GM11168 (cell line): ENCODE measurements around the gene TFEB.

Source experiments
- in situ Hi-C: fragments of 300-500 bp; cut with MboI; formaldehyde crosslinking; loops from one replicate; pipeline ENCODE4 v1.12.0; 2022; ENCODE audit warnings: low sequenced_read_pairs; ENCODE audit not compliant: unreplicated experiment

TFEB gene

DNA sequence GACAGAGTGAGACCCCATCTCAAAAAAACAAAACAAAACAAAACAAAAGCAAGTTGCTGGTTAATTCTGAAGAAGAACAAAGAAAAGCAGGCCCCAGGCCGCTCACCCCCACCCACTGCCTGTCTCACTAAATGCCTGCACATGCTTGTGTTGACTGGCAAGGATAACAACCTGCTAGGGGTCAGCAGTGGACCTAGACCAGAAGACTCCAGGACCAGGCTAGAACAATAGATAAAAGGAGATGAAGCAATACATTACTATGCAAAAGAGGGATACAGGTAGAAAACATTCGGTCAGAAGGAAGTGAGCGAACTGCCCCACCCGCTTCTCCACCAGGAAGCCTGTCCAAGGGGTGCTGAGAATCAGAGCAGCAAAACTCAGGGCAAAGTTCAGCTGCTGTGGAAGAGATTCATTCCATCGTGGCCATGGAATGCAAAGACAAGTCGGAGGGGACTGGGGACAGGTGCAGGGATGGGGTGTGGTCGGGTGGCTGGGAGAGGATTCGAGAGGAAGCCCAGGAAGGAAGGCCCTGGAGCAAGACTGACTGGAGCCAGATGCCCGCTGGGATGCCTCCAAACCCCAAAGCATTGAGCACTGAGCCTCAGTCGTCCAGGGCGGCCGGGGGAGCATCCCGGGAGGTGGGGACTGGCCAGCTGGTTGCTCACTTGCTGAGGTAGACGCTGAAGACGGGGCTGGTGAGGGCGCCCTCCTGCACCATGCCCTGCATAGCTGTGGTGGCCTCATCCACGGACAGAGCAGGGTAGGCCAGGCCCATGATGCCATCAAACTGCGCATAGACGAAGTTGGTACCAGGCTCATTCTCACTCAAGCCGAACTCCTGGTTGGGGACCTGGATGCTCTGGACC, 6.5 kb upstream of the TFEB start:
- in situ Hi-C loops: no loop called here

DNA sequence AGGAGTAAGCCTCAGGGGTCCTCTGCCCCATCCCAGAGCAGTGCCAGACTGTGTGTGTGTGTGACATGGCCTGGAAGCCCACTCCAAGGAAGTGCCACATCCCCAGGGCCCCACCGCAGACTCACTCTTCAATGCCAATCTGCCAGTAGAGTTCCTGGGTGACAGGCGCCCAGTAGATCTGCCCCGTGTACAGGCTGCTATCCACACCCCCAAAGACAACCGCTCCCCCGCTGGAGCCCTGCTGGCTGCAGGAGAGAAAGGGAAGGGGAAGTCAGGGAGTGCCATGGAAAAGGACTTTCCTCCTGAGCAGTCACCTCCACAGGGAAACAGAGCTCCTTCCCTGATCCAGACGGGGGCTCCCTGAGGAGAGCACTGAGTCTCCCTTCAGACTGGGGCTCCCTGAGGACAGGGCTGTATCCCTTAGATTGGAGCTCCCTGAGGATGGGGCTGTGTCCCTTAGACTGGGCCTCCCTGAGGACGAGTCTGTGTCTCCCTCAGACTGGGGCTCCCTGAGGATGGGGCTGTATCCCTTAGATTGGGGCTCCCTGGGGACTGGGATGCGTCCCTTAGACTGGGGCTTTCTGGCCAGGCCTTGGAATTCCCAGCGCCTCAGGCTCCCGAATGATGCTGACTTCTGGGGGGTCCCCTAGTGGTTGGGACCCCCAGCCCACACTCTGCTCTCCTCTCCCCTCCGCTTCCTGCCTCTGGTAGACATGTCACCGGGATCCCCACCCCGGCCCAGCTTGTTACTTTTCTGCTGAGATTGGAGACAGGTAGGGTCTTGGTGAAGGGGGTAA, 5.2 kb upstream of the TFEB start:
- in situ Hi-C loops: no loop called here

DNA sequence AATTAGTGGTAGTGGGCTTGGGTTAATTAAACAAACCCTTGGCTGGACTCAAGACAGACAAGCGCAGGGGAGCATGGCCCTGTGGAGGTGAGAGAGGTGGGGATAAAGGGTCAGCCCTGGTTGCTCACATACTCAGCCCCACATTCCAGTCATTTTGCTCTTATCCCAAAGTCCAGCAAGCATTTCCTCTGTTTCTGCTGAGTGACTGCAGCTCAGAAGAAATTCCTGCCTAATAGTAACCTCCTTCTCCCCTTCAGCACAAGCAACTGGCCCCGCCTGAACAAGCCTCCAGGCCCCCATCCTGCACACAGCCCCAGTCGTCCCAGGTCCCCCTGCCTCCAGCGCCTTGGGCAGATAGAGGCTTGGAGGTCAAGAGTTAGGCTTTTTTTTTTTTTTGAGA, 3.6 kb upstream of the TFEB start:
- in situ Hi-C loops: no loop called here

DNA sequence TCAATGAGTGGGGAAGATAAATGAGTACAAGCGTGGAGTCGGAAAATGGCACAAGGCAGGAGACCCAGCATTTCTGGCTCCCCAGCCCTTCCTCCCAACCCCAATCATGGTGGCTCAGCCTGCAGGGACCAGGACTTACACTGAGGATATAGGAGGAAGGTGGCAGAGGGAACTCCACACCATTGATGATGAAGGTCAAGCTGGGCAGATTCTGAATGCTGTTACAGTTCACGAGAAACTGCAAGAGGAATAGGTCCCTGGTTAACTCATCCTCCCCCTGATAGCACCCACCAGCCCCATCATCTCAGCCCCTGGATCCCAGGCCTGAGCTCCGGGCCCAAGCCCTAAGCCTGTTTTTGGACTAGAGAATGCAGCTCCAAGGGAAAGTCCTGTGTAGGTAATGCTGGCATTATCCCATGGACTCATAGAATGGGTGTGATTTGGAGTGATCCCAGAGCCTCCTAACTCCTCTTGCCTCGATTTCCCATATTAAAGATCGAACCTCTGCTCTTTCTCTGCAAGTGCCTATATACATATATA, 2.3 kb upstream of the TFEB start:
- in situ Hi-C loops: no loop called here

DNA sequence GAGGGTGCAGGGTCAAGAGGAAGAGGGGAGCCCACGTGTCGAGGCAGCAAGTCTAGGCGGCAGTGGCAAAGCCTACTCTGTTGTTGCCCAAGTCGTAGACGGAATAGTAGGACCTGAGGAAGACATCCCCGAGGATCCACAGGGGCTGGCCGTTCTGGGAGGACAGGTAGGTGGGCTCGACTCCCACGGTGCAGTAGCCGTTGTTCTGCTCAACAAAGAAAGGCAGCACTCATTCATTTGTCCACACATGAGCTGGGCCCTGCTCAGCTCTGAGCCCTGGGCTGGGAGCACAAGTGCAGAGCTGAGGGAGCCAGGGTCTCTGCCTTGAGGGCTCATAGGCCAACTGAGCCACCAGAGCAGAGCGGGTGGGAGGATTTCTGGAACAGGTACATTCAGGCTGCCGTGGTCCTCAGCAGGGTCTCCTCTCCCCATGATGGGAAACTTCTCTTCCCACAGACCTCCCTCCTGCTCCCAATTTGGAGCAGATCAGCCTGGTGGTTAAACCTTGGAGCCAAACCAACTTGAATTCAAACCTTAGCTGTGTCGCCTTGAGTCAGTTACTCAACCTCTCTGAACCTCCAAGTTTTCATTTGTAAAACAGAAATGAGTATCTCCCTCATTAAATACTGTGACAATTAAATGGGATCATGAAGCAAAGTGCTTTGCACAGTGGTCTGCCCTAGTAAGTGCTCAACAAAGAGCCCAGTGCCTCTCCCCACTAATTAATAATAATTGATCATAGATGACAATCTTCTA, 1.6 kb upstream of the TFEB start:
- in situ Hi-C loops: no loop called here

DNA sequence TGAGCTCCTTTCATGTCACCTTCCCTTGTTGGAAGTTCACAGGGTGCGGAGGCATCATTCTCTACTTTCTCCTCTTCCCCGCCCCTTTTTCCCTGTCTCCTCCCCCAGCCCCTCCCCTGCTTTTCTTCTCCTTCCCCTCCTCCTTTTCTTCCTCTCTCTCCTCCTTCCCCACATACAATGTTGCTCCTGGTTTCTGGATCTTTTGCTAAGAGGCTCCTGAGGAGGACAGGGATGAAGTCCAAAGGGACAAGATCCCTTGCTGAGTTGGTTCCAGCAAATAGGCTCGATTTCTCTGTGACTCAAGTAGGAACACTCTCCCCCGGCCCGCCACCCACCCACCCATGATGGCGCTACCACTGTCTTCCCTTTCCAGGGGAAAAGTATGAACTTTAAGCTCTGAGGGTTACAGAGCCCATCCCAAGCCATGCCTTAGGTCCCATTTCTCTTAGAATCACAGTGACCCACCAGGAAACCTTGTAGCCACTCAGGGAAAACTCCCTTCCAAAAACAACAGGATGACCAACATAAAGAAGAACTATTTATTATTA, 852 bp upstream of the TFEB start:
- in situ Hi-C loops: no loop called here

DNA sequence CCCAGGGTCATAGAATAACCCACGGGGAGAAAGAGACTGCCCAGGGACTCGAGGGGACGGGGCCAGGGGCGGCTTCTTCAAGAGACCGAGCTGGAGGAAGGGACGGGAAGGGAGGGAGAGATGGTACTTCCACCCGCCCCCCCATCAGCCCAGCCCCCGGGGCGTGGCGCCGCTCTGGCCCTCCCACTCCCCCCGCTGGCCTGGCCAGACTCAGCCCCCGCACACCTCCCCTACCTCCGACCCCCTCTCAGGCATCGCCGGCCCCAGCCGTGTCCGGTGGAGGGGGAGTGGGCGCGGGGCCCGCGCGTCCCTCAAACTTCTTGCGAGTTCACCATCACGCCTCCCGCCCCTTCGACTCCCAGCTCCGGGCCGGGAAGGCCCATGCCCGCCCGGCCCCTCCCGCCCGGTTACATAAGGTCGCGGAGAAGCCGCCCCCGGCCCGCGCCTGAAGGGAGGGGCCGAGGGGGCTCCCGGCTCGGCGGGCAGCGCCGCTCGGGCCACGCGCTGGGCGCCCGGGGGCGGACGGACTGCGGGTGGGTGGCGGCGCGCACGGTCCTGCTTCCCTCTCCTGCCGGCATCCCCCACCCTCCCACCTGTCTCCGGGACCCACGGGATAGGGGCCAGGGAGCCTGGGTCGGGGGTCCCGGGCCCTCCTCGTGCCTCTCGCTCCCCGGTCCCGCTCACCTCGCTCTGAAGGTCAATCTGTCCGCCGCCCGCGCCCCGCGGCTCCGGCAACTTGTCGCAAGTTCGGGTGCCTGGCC, 562 bp downstream of the TFEB start:
- in situ Hi-C loops: no loop called here

DNA sequence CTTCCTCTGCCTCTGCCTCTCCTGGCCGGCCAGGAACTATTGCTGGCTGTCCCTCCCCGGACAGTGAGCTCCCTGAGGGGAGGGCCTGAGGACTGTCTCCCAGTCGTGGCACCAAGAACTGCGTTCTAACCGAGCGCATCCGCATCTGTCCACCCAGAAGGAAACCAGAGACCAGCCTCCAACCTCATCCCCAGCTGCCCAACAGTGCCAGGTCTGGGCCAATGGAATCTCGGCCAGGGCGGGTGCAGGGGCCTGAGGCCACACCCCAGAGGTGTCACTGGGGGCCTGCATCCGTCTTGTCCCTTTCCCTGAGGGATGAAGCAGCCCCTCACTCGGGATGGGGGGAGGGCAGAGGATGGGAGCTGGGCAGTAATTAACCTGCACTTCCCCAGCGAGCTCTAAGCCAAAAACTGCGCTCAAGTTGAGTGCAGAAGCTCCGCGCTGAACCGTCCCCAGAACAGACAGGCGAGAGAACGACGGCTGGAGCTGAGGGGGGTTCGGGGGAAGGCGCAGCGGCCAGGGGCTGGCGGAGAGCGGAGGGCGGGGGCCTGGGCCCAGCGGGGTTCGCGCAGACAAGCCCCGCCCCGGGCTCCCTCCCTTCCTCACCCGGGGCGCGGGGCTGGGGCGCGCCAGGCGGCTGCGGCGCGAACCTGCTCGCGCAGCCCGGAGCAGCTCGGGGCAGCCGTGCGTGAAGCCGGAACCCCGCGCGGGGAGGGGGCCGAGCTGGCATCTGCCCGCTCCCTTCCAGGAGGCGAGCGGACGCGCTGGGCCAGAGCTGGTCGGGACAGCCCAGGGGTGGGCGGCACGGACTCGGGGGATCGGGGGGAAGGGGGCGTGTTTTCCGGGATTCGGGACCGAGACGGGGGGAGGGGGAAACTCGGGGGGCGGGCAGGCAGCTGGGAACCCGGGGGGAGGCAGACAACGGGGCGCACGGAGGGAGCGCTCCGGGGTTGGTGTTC, 1.4 kb downstream of the TFEB start:
- in situ Hi-C loops: no loop called here

DNA sequence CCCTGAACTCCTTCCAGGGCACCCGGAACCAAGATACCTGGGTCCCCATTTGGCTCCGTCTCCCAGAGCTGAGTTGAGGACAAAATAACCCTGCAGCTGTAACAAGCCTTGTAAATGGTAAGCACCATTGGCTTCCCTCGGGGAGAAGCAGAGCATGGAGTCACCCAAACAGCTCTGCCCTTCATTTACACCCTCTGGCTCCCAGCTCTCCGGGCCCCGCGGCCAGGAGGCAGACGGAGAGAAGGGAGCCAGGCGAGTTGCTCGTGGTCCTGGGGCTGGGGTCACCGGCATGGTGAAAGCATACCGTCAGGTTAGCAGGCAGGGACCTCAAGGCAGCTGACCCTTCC, 2.1 kb downstream of the TFEB start:
- in situ Hi-C loops: no loop called here

DNA sequence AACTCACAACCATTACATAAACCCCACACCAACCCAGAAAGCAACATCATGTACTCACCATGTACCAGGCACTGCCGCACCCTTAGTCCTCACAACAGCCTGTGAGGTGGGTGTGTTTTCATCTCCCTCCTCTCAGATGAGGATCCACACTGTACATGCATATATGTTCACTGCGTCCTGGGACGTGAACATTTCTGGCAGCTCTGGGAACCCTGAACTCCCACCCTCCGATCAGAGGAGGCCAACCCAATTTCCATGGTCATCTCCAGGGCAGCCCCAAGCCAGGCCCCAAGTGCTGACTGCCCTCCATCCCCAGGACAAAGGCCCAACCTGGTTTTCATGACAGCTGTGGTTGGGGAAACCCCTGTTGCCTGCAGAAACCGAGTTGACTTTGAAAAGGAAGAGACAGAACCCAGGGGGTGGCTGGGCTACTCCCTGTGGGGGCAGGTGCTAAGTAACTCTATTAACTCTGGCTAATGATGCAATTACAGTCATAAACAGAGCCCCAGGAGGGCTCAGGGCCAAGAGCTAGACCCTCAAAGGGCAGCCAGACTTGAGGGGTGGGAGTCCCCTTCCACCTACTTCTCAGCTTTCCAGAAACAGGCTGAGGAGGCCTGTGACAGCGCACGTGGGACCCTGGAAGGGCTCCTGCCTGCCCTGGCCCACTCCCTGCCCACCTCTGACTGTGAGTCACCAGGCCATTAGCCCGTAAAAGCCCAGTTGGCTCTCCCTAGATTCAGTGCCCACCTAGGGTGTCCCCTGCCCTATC, 2.6 kb downstream of the TFEB start:
- in situ Hi-C loops: no loop called here

DNA sequence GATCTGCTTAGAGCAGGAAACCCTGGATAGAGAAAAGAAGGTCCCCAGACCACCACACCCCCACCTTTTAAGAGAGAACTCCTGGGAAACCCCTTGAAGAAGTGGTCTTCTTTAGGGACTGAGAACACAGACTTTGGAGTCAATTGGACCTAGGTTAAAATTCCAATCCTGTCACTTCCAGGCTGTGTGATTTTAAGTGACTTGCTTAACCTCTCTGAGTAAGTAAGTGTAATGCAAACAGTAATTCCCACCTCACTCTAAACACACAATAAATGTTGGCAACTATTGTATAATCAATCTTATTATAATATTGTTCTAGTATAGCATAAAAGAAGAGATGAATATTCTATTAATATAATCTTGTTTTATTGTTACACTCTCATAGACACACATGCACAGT, 3.3 kb downstream of the TFEB start:
- in situ Hi-C loops: no loop called here

DNA sequence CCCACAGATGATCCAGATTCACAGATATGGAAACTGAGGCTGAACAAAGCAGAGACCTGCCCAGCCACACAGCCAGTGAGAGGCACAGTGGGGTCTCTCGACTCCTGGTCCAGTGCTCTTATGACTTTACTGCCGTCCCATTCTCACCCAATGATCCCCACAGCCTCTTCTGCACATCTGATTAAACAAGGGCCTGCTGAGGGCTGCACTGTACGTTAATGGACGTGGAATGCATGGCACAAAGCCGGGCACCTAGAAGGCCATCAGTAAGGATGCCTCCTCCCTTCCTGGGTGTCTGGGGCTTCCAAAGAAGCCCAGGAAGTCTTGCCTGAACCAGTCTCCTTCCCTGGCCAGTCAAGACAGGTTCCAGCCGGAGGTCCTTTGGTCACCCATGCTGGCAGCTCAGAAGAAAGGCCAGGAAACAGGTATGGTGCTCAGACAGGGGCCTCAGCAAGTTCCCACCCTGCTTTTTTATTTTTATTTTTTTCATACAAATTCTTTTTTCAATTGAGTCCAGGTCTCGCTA, 3.8 kb downstream of the TFEB start:
- in situ Hi-C loops: no loop called here

DNA sequence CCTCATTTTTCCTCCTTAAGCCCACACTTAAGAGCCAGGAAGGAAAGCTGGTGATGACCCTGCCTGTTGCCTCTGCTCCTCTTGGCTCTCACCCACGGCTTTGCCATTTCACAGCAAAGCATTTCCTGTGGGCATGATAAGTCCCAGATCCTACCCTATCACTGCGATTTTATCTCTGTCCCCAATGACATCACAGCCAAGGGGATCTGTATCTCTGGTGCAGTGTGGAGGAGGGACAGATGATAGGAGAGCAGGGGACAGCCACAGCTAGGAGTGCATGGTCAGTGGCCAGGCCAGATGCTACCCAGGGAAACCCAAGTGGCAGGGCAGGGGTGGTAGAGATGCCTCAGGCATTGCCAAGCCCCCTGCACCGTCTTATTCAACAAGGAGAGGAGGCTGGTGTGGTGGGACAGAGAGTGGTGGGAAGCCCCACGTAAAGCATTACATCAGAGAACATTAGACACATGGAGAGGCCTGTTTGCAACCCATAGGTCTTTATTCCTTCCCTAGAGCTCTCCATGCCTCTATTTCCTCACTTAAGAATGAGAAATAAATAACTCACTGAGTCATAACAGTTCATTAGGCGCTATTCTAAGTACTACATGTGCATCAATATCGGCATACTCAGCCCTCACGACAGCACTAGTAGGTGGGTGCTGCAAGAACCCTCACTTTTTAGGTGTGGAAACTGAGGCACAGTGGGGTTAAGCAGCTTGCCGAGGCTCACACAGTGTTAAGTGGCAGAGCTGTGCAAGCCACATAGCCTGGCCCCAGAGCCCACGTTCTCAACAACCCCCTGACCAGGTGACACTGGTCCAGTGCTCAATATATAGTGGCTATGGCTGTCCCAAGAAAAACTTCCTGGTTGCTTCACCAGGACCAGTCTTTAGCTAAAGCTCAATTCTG, 4.6 kb downstream of the TFEB start:
- in situ Hi-C loops: no loop called here

DNA sequence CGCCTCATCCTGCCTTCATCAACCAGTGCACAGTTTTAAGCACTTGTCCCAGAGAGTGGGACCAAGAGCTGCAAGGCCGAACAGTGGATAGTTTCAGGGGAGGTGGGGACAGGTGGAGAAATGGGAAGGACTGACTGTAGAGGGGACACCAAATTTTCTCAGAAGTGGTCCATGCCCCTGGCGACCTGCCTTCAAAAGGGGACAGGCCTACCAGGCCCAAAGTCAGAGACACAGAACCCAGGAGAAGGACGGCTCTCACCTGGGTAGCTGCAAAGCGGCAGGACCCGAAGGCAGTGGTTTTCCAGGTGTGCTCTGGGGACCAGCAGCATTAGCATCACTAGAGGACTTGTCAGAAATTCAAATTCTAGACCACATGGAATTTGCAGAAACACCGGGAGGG, 5.8 kb downstream of the TFEB start:
- in situ Hi-C loops: no loop called here

DNA sequence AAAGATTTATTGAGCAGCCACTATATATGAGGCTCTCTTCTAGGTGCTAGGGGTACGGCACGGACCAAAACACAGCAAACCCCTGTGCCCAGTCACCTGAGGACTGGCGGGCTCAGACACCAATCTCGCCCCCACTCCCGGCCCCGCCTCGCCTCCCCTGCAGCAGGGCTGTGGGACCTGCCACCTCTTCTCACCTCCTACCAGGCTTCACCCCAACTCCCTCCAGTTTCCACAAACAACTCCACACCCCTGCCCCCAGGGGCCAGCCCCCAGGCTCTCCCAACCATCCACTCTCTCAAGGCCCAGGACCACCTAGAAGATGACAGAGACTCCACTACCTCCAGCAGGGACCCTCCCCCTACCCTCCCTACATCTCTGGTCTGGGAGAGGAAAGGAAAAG, 6.5 kb downstream of the TFEB start:
- in situ Hi-C loops: no loop called here

DNA sequence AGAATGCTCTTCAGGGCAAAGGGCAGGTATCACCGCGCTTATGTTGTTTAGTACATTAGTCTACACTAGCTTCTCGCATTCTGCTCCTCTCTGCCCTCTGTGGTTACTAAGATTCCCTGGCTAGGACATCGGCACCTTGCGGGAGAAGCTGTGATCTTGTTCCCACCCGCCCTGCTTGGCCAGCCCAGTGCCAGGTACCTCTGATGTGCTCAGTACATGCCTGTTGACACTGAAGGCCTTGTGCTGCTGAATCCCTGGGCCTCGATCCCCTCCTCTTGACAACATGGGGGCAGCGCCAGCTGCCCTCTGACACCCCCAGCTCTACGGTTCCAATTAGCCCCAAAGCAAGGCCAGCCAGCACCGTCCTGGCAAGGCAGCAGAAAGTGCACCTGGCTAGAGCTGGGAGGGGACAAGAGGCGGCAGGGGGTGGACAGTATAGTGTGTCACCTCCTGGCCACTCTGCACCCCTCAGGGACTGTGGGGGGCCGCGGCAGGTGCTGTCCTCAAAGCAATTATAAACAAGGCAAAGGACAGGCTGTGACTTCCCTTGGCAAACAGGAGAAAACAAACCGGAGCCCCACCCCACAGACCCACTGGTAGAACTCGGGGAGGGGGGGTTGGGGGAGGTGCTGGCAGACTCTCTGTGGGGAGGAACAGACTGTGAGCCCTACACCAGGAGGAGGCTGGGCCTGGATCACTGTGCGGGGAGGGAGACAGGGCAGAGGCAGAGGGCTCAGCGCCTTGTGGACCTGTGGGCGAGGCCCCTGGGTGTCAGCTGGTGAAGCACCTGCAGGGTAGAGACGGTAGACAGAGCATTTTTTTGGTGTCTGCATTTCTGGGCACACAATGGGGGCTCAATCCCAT, 7.1 kb downstream of the TFEB start:
- in situ Hi-C loops: no loop called here
